ENCODE data around the gene TDRD3.

DNA sequence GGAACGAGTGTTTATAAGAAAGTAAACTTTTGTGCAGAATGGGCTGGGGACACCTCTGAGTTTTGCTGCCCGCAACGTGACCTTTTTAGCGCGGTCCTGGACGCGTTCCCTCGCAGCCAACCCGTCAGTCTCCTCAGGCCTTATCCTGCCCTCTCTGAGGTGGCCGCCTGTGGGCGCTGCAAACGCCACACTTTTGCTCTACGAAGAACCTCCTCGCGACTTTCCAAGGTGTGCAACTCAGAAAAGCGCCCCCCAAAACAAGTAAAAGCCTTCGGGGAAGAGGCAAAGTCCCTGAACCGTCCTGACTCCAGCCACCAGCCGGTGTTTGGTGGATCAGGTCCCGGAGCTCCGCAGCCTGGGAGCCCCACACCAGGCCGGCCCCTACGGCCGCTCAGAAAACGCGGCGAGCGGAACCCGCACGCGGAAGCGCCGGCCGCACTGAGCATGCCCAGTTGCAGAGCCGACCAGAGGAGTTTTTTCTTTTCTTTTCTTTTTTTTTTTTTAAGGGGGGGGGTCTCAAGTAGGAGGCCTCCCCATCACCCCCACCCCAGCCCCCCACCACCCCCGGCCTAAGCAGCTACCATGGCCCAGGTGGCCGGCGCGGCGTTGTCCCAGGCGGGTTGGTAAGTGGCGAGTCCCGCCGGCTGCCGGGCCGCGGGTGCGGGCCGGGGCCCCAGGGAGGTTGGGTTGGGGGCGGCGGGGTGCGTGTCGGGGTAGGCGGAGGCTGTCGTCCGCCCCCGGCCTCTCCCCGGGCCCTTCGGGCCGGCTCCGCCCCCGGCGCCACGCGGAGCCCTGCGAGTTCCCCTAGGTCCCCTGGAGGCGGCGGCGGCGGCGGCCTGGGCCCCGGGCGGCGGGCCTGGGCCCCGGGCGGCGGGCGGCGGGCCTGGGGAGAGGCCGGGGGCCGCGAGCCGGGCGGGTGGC, at the start of gene TDRD3:
- TF ChIP-seq, protein P1, sequence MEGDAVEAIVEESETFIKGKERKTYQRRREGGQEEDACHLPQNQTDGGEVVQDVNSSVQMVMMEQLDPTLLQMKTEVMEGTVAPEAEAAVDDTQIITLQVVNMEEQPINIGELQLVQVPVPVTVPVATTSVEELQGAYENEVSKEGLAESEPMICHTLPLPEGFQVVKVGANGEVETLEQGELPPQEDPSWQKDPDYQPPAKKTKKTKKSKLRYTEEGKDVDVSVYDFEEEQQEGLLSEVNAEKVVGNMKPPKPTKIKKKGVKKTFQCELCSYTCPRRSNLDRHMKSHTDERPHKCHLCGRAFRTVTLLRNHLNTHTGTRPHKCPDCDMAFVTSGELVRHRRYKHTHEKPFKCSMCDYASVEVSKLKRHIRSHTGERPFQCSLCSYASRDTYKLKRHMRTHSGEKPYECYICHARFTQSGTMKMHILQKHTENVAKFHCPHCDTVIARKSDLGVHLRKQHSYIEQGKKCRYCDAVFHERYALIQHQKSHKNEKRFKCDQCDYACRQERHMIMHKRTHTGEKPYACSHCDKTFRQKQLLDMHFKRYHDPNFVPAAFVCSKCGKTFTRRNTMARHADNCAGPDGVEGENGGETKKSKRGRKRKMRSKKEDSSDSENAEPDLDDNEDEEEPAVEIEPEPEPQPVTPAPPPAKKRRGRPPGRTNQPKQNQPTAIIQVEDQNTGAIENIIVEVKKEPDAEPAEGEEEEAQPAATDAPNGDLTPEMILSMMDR (conservative IDR thresholded peaks at IDR 0.05 in 1 of 2, IDR thresholded peaks at IDR 0.05 in 1 of 2; ENCODE audit: low read depth in 1 of 2, low read length in 2 of 2), result peak; percentile 79 to 81
- no peak for TF ChIP-seq EZH2 (IDR thresholded peaks at IDR 0.05; ENCODE audit: low read length, missing control alignments)

All from fibroblast of lung (primary cell).